Activated naive CD4-positive, alpha-beta T cell treated with anti-CD3 and anti-CD28 coated beads, Interleukin-2, amount 50 U/mL, for 72 hours (primary cell): ENCODE results near the gene HOXB3. TPM values are rescaled to one million over a fixed set of nuclear protein-coding genes. Genes with fewer than 3 reads are reported as not detected.

ENCODE experiments used
- ATAC-seq, 2 donors: fragments of 150-1000 bp; cut with Tn5 transposase; 2 replicates each; pipeline ENCODE4 v1.10.0; 2021; ENCODE audit warnings: mild to moderate bottlenecking in 2 of 2, moderate library complexity in 2 of 2
- DNase-seq, 2 donors: peaks; one replicate each; pipeline ENCODE4 v3.0.0; 2021 to 2022; ENCODE audit warnings: low spot score in 2 of 2
- H3K27ac Mint-ChIP-seq, 2 donors: one replicate each; pipeline ENCODE4 v1.8.0; 2022; ENCODE audit warnings: mild to moderate bottlenecking in 2 of 2, mixed read lengths in 2 of 2
- H3K36me3 Mint-ChIP-seq, 2 donors: one replicate each; pipeline ENCODE4 v1.8.0; 2022; ENCODE audit warnings: mixed read lengths in 2 of 2
- H3K9me3 Mint-ChIP-seq, 2 donors: one replicate each; pipeline ENCODE4 v1.8.0; 2022; ENCODE audit warnings: mixed read lengths in 2 of 2
- total RNA-seq, 2 donors: library from RNA; stranded (reverse); gene quantifications; one replicate each; pipeline ENCODE4 v1.2.3, GENCODE V29; 2022

Gene HOXB3
- total RNA-seq, 2 donors from 2014 or later: 1.6 to 3.1 TPM

DNA sequence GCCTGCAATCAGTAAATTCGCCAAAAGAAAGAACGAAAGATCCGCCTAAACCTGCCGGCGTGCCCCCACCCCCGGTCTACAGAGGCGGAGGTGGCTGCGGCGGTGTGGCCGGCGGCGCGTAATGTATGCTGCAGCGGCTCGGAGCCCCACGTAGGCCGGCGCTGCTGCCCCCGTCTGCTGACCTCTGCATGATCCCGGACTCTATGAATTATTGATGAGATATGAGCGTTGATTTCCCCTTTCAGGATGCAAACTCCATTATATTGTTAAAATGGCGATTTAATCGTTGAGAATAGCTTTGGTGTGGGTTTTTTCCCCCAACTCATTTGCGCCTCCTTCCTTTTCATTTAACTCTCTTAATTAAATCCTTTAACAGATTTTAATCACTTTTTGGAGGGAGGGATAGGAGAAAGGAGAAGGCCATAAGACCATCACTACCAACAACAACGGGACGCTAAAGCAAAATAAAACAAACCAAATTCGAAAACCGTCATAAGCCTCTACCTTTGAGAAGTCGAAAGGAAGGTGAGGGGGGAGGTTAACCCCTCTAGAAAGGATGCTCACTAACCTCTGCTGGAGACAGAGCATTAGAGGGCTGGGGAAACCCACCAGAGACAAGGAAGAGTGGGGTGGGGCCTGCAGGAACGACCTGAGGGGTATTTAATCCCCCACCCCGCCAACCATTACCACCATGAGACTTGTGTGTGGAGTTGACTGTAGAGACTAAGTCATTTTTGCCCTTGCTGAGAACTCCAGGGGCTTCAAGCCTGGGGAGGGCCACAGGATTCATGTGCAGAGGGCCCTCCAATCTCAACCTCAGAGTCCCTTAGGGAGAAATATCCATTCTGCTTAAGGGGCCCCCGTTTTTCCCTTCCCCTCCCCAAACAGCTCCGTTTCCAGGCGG is 3.4 kb downstream of the HOXB3 start:
- no peaks in the 10 kb centered on the region for H3K9me3 Mint-ChIP-seq
- no peak for DNase-seq
- no peak overlapping the region for H3K27ac Mint-ChIP-seq
- peaks cover 0 to 4% of the 10 kb centered on the region in 2 donors for H3K36me3 Mint-ChIP-seq
- no peak for ATAC-seq

DNA sequence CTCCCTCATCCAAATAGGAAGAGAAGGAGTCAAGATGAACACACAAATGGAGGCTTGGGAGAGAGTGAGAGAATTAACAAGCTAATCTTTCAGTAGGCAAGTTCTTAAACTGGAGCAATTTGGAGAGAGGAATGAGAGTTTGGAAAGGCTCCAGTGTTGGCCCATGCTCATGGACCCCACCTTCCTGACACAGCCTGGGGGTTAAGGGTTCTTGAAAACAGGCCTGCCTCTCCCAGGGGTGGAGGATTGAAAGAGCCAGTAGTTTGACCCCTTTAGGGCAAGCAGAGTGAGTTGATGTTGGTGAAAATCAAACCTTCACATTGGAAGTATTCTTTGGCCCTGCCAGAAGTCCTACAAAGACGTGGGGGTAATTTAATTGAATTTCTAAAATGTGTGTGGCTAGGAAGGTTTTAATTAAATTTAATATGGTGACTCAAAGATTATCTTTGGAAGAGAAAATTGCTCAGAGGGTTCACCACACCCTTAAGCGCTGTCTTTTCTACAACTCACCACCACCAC is 5.8 kb downstream of the HOXB3 start:
- peaks cover 0 to 5% of the 10 kb centered on the region in 2 donors for H3K36me3 Mint-ChIP-seq
- H3K9me3 Mint-ChIP-seq: no peaks in the 10 kb centered on the region

DNA sequence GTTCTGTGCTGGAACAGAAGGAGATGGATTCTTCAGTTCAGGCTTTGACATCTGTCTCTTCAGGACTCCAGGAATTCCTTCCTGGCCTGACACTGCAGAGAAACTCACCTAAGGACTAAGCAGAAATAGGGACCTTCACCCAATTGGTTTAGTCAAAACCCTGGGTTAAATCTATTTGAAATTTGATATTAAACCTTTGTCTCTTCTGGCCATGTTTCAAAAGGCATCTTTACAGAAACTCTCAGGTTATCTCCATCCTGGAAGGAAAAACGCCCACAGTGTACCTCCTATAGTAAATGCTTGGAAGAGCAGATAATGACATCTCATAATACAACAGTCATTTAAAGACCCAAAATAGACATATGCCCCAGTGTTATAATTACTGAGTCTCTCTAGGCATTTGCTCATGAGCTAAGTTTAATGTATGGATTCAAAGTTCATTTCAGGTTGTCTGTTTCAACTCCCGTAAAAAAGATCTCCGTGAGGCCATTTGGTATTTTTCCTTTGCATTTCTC is 6.3 kb downstream of the HOXB3 start:
- DNase-seq: no peak
- Mint-ChIP-seq H3K27ac (no peak overlapping the region), H3K9me3 (no peaks in the 10 kb centered on the region), H3K36me3 (peaks cover 0 to 10% of the 10 kb centered on the region in 2 donors)
- no peak for ATAC-seq

More for the DNA sequence above, 5.8 kb downstream of the HOXB3 start:
- DNase-seq (no peak), ATAC-seq (no peak)
- no peak overlapping the region for H3K27ac Mint-ChIP-seq

DNA sequence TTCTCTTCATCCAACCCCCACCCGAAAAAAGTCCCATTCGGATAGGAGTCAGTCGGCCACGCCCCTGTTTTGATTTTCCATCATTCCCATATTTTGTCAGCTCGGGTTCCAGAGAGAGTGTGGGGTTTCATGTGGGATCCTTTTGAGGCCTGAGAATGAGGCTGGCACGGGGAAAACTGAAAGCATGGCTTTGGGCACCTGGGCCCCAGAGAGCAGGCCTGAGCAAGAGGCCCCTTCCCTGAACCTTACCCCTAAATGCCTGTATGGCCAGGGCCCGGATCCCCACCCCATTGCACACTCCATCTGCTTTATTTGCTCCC is 7.3 kb downstream of the HOXB3 start:
- Mint-ChIP-seq H3K27ac (no peak overlapping the region), H3K9me3 (no peaks in the 10 kb centered on the region), H3K36me3 (peaks cover 0 to 11% of the 10 kb centered on the region in 2 donors)
- ATAC-seq (no peak), DNase-seq (no peak)

DNA sequence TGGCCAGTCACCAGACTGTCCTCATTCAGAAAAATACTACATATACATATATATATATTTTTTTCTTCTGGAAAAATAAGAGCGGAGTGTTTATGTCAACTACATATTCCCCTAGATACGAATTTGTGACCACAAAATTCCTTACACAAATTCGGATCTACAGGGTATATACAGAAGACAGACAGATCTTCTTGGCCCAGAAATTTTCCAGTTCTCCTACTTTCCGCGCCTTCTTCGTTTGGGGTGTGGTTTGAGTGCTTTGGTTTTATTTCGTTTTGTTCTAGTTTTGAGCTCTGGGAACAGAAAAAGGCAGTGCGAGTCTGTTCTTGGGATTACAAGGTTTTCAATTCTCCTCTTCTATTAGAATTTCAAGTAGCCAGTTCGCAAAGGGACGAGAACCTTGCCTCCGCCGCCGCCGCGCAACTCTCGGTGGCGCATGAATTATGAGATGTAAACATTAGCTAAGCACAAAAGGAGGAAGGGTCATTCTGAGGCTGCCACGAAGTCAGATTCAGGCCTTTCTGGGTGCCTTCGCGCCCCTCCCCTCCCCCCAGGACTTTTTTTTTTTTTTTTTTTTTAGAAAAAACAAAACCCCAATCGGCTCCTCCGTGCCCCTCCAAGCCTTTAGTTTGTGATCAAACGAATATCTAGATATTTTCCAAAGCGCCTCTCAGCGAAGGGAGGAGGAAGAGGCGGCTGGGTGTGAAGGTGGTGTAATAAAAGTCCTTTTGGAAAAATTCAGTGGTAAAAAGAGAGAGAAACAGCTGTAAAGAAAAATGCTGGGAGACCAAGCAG is 10.1 kb downstream of the HOXB3 start:
- Mint-ChIP-seq H3K36me3 (peaks cover 0 to 6% of the 10 kb centered on the region in 2 donors), H3K9me3 (no peaks in the 10 kb centered on the region), H3K27ac (no peak overlapping the region)
- no peak for DNase-seq
- no peak for ATAC-seq

DNA sequence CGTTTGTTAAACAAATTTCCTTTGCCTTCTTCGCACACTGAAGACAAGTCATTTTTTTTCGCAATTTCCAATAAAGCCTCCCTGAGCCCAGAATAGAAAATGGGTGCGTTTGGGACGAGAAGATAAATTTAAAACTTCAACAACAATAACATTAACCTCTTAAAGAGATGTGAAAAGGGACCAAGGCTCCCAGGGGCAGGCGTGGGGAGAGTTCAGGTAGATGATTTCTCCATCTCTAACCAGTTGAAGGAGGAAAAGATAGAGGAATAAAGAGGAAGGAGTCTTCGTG is 10.6 kb downstream of the HOXB3 start:
- Mint-ChIP-seq H3K27ac (peak overlapping the region in 1 of 2 donors; percentile 65), H3K9me3 (no peaks in the 10 kb centered on the region), H3K36me3 (peaks cover 0 to 6% of the 10 kb centered on the region in 2 donors)
- no peak for DNase-seq
- ATAC-seq: no peak

DNA sequence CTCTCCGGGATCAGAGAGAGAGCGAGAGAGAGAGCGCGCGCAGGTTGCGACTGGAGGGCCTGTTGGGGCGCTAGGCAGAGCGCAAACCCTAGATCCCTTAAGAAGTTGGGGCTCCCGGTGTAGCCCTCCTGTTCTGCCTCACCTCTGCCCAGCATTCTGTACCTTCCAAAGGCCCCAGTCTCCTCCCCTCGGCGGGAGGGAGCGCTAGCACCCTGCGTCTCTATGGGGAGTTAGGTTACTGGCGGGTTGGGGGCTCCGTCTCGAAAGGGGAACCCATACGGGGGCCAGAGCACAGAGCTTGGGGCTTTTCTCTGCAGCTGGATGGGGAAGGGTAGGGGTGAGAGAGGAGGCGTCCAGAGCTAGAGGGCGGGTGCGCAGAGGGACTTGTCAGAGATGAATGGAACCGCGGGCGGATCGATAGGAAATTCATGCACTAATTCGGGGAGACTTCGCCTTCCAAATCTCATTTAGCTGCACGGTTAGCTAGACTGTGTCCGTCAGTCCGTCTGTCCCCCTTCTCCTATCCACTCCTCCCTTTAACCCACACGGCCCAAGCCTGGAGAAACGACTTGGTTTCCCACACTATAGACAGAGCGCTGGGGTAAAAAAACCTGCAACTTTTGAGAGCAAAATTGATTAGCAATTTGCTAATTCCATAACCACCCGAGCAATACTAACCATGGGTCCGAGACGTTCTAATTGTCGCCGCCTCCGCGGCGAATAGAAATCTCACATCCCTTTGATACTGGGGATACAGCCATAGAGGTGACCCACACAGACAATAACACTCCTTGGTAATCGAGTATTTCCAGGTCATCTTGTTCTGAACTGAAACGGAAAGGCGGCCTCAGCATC is 11.2 kb downstream of the HOXB3 start:
- DNase-seq: no peak
- no peaks in the 10 kb centered on the region for H3K9me3 Mint-ChIP-seq
- peak; percentile 65 to 83 for ATAC-seq
- peaks cover 0 to 6% of the 10 kb centered on the region in 2 donors for H3K36me3 Mint-ChIP-seq
- peak overlapping the region in 1 of 2 donors; percentile 65 for H3K27ac Mint-ChIP-seq

DNA sequence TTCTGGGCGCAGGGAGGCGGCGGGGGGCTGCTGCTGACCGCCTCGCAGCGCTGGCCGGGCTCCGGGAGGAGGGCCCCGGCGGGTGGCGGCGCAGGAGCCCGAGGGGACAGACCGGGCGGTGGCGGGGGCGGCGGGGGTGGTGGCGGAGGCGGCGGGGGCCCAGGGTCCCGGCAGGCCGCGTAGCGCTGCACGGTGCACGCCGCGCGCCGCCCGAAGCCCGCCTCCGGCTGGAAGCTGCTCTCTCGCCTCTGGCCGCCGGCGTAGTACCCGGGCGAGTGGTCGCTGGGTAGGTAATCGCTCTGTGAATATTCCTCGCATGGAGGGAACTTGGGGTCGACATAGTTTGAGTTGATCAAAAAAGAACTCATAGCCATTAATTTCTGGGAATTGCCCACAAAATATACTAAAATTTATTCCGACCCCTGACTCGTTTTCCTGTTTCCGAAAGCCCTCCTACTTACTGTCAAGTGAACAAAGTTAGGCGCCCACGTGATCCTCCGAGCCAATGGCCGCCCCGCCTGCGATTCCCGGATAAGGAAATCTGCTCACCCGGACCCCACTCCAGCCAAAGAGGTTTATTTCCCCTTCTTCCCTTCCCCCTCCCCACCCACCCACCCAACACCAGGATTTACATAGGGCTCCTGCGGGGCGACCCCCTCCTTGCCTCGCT is 12.0 kb downstream of the HOXB3 start, which contains the start of gene HOXB4:
Gene HOXB4 (minus strand): TSS at position 405 of the 670 bp plus-strand sequence. CDS start 31 bp downstream, at position 374.
- peak; percentile 55 to 78 for DNase-seq
- Mint-ChIP-seq H3K36me3 (peaks cover 0 to 6% of the 10 kb centered on the region in 2 donors), H3K9me3 (no peaks in the 10 kb centered on the region), H3K27ac (peak within 1 kb of the TSS in 1 of 2 donors; percentile 65)
- peak; percentile 75 to 87 for ATAC-seq

DNA sequence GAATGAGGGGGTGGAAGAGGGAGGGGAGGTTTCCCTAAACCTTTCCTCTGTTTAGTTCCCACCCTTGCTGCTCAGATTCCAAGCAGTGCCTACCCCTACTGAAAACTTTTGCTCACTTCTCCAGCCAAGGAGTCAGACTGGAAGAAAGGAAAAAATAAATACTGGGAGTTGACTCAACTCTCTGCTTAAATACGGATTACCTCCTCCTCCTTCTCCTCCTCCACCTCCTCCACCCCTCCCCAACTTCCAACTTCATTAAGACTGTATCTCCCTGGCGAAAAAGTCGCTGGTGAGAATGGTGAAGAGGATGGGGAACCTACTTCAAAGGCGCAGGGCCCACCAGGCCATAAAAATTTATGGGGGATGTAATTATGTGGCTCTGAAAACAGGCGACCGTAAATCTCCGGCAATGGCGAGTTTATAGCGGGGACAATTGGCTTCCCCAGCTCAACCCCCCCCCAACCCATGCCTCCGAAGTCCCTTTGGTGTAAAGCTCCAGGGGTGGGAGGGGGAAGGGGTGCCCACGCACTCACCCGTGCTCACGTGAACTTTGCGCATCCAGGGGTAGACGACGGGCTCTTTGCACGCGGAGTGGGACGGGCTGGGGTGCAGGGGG is 12.6 kb downstream of the HOXB3 start:
- Mint-ChIP-seq H3K36me3 (peaks cover 0 to 6% of the 10 kb centered on the region in 2 donors), H3K9me3 (no peaks in the 10 kb centered on the region), H3K27ac (no peak overlapping the region)
- peak; percentile 2 to 13 for ATAC-seq
- no peak for DNase-seq

DNA sequence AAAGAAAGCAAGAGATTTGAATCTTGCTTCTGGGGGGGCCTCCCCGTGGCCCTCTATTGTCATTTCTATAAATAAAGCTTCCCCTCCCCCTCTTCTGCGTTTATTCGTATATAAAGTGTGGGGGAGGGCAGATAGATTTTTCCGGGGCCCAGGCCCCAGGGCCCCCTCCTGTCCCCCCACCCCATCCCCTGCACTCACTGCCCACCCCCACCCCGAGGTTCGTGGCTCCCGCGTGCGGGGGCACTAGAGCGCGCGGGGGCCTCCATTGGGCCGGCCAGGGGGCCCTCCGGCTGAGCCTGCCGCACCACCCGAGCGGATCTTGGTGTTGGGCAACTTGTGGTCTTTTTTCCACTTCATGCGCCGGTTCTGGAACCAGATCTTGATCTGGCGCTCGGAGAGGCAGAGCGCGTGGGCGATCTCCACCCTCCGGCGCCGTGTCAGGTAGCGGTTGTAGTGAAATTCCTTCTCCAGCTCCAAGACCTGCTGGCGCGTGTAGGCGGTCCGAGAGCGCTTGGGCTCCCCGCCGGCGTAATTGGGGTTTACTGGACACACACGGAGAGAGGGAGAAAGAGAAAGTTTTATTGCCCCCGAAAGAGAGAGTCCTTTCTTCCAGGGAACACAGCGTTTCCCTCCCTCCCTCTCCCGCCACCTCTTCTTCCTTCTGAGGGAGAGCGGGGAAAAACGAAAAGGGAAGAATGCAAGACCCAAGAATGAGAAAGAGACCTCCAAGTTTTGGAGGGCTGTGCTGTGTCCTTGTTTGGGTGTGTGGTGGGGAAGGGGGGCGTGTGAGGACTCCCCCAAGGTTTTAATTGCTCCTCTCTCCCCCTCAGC is 13.3 kb downstream of the HOXB3 start:
- DNase-seq (no peak), ATAC-seq (no peak)
- Mint-ChIP-seq H3K27ac (no peak overlapping the region), H3K36me3 (peaks cover 0 to 6% of the 10 kb centered on the region in 2 donors), H3K9me3 (no peaks in the 10 kb centered on the region)

DNA sequence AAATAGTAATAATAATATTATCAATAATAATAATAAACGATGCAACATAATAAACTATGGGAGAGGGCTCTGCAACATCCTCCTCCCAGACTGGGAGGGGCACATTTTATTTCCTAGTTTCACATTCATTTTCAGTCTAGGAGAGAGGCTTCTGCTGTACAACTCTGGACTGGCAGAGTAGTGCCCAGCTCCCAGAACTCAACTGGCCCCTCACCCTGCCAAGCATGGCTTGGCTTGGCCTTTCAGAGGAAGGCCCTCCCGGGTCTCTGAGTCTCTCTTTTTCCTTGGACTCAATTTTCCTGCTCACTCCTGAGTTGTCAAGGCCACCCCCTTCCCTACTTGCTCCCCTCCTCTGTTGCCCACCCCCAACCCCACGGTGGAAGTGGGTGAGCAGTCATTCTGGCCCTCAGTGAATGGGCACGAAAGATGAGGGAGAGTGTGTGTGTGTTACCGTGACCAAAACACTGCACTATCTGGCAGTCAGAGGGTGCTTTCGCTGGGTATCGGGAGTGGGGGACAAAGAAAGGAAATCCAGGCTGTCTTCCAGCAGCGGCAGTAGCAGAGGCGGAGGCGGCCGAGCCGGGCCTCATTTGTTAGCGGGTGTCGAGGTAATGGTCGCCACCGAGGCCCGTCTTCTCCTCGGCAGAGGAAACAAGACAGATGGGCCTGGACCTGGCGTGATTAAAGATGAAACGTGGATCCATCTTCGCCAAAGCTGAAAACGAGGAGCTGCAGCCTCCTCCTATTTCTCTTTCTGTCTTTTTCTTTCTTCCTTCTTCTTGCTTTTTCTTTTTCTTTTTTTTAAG is 14.2 kb downstream of the HOXB3 start:
- ATAC-seq (no peak), DNase-seq (no peak)
- no peak overlapping the region for H3K27ac Mint-ChIP-seq
- H3K9me3 Mint-ChIP-seq: no peaks in the 10 kb centered on the region
- H3K36me3 Mint-ChIP-seq: peaks cover 0 to 6% of the 10 kb centered on the region in 2 donors

DNA sequence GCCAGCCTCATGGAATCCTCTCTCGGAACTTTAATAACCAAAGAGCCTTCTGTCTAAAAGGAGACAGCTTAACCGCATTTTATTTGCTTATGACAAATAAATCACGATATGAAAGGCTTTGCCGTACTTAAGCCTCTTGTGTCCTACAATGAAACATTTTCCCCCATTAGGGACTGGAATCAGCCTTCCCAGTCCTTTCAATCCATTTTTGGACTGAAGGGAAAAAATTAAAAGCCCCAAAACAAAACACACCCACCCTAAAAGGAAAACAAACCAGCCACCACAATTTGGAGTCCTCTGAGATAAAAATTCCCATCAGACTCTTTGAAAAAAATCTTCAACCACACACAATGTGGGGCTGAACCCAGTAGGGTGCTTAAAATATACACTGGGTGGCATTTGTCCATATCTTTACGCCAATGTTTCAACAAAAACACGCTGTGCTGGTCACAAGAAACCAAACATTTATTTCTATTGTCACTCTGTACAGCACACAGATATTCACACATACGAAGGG is 14.9 kb downstream of the HOXB3 start:
- Mint-ChIP-seq H3K27ac (no peak overlapping the region), H3K36me3 (peaks cover 0 to 6% of the 10 kb centered on the region in 2 donors), H3K9me3 (no peaks in the 10 kb centered on the region)
- ATAC-seq: no peak
- no peak for DNase-seq

DNA sequence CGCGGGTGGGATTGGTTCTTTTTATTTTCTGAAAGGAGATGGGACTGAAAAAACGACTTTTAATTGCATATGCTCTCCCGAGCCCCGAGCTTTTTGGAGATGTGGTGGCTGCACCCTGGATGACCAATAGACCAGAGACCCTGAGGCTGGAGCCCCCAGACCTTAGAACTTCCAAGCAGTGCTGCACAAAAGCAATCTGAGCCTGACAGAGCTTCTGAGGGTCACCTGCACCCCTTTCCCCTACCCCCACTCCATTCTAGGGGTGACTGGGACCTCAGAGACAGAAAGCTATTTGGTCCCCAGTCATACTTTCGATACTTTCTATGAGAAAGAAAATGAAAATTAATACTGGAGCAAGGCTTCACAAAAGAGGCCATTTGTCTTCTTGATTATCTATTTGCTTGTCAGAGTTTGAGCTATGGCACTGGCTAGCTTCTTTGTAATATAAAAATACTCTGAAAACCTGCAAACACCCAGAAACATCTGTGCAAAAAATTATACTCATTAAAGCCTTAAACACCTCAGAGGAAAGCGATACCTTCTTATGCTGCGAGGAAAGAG is 15.5 kb downstream of the HOXB3 start:
- ATAC-seq (no peak), DNase-seq (no peak)
- Mint-ChIP-seq H3K27ac (no peak overlapping the region), H3K9me3 (no peaks in the 10 kb centered on the region), H3K36me3 (peaks cover 0 to 6% of the 10 kb centered on the region in 2 donors)
